GM23338 (cell line): ENCODE measurements around the gene LRIG1.

ENCODE experiments used
- CREB1 ChIP-seq: fragments of 250-450 bp; sonication (Bioruptor Pico); IDR thresholded peaks from 2 replicates; pipeline ENCODE4 v1.5.0; 2020; ENCODE audit warnings: low read depth, mild to moderate bottlenecking, moderate library complexity
- CTCF ChIP-seq, 2 experiments: fragments of 200-600 bp in 1 of 2; sonication (generic) in 1 of 2; conservative IDR thresholded peaks; 2 replicates each; pipeline versions ENCODE4 v1.5.1 to v1.6.1; 2016 to 2017; ENCODE audit warnings: antibody characterized with exemption in 2 of 2, low read depth in 2 of 2, mild to moderate bottlenecking in 2 of 2, moderate library complexity in 1 of 2
- ETS1 ChIP-seq: IDR thresholded peaks from 2 replicates; pipeline ENCODE4 v1.6.1; 2016; ENCODE audit warnings: antibody characterized with exemption
- EZH2 ChIP-seq: fragments of 200-600 bp; sonication (generic); IDR thresholded peaks from one replicate; pipeline ENCODE4 v1.8.0; 2017; ENCODE audit warnings: antibody characterized with exemption, mild to moderate bottlenecking, low read depth; ENCODE audit not compliant: unreplicated experiment
- EZH2phosphoT487 ChIP-seq: fragments of 200-600 bp; sonication (generic); IDR thresholded peaks from one replicate; pipeline ENCODE4 v1.8.1; 2018; ENCODE audit warnings: antibody characterized with exemption; ENCODE audit not compliant: unreplicated experiment
- JUNB ChIP-seq: IDR thresholded peaks from one replicate; pipeline ENCODE4 v1.6.1; 2016; ENCODE audit warnings: antibody characterized with exemption; ENCODE audit not compliant: unreplicated experiment
- NANOG ChIP-seq: IDR thresholded peaks from 2 replicates; pipeline ENCODE4 v1.6.1; 2016; ENCODE audit warnings: antibody characterized with exemption, borderline replicate concordance
- POLR2AphosphoS5 ChIP-seq: IDR thresholded peaks from 2 replicates; pipeline ENCODE4 v1.6.1; 2016; ENCODE audit warnings: antibody characterized with exemption, low read depth
- REST ChIP-seq: IDR thresholded peaks from one replicate; pipeline ENCODE4 v1.6.1; 2018; ENCODE audit warnings: antibody characterized with exemption; ENCODE audit not compliant: unreplicated experiment
- STAT1 ChIP-seq: IDR thresholded peaks from one replicate; pipeline ENCODE4 v1.6.1; 2016; ENCODE audit warnings: antibody characterized with exemption; ENCODE audit not compliant: unreplicated experiment
- ZNF114 ChIP-seq: fragments of 250-450 bp; sonication (Bioruptor Pico); IDR thresholded peaks from 2 replicates; pipeline ENCODE4 v1.5.0; 2020; ENCODE audit warnings: mild to moderate bottlenecking, moderate library complexity
- ZNF331 ChIP-seq: fragments of 250-450 bp; sonication (Bioruptor Pico); IDR thresholded peaks from 2 replicates; pipeline ENCODE4 v1.5.0; 2020; ENCODE audit warnings: low read depth, mild to moderate bottlenecking, moderate library complexity
- ZNF462 ChIP-seq: fragments of 250-450 bp; sonication (Bioruptor Pico); IDR thresholded peaks from 2 replicates; pipeline ENCODE4 v1.5.0; 2020; ENCODE audit warnings: mild to moderate bottlenecking, moderate library complexity

GRCh38 chr3:66427352-66427751, 73.5 kb downstream of the LRIG1 start:
- TF ChIP-seq EZH2 (no peak), CTCF (conservative IDR thresholded peaks at IDR 0.05; ENCODE audit: low read depth in 2 of 2) (no peak), JUNB (no peak), POLR2AphosphoS5 (no peak), CREB1 (CRISPR knock-in tag) (no peak), EZH2phosphoT487 (no peak), ZNF114 (CRISPR knock-in tag) (no peak), REST (no peak), ZNF331 (CRISPR knock-in tag) (no peak), NANOG (no peak), ETS1 (no peak), STAT1 (no peak), ZNF462 (no peak)
